Activated CD4-positive, alpha-beta T cell treated with anti-CD3 and anti-CD28 coated beads, Interleukin-2, amount 50 U/mL, for 24 hours (primary cell): ENCODE measurements around the gene NEMP1.
"Not testable (repeated sequence)": the region's sequence is repeated elsewhere in the genome, so short reads cannot be mapped to it uniquely, and the experiment has no call there.

Experiments used
- DNase-seq, 2 donors: peaks; one replicate each; pipeline ENCODE4 v3.0.0-alpha.2; 2020; ENCODE audit warnings: low read depth in 1 of 2, low spot score in 1 of 2

Gene NEMP1

DNA sequence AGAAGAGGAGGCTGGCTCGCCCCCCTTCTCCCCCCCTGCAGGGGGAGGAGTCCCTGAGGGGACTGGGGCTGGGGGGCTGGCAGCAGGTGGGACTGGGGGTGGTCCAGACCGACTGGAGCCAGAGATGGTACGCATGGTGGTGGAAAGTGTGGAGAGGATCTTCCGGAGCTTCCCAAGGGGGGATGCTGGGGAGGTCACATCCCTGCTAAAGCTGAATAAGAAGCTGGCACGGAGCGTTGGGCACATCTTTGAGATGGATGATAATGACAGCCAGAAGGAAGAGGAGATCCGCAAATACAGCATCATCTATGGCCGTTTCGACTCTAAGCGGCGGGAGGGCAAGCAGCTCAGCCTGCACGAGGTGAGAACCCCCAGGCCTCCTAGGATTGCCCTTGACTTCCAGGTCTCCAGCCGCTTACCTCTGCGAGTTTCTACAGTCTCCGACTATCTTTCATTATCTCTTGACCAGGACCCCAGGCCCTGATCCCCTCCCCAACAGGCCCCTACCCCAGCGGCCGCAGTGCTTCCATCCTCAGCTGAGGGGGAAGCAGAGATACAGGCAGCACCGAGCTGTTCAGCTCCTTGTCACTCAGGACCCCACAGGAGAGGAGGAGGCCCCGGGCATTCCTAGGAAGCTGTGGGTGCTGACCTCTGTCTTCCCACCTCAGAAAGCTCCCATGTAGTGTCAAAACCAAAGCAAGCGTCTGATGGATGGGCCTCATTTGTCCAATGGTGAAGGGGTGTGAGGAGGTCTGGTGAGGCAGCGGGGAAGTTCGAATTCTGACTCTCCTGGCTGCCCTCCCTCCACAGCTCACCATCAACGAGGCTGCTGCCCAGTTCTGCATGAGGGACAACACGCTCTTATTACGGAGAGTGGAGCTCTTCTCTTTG, 13.3 kb upstream of the NEMP1 start:
- no peak for DNase-seq

GRCh38 chr12:57090924-57091637, 12.5 kb upstream of the NEMP1 start:
- no peak for DNase-seq

DNA sequence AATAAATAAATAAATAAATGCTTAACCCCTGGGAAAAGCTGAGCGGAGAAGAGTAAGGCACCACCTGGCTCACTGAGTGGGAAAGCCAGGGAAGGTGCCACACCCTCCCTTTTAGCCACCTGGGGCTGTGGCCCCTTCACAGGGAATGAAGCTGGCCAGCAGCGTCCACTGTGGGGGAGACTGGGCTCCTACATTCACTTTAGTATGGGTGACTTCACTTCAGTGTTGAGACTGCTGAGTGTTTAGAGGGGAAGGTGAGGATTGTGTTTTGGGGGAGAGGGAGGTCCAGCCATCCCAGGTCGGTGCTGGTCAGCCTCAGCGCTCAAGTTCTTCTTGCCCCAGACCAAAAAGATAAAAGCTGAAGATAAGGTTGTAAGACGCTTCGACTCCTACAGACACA, 11.9 kb upstream of the NEMP1 start:
- DNase-seq = no peak

GRCh38 chr12:57089271-57090245, 11.0 kb upstream of the NEMP1 start:
- no peak for DNase-seq

DNA sequence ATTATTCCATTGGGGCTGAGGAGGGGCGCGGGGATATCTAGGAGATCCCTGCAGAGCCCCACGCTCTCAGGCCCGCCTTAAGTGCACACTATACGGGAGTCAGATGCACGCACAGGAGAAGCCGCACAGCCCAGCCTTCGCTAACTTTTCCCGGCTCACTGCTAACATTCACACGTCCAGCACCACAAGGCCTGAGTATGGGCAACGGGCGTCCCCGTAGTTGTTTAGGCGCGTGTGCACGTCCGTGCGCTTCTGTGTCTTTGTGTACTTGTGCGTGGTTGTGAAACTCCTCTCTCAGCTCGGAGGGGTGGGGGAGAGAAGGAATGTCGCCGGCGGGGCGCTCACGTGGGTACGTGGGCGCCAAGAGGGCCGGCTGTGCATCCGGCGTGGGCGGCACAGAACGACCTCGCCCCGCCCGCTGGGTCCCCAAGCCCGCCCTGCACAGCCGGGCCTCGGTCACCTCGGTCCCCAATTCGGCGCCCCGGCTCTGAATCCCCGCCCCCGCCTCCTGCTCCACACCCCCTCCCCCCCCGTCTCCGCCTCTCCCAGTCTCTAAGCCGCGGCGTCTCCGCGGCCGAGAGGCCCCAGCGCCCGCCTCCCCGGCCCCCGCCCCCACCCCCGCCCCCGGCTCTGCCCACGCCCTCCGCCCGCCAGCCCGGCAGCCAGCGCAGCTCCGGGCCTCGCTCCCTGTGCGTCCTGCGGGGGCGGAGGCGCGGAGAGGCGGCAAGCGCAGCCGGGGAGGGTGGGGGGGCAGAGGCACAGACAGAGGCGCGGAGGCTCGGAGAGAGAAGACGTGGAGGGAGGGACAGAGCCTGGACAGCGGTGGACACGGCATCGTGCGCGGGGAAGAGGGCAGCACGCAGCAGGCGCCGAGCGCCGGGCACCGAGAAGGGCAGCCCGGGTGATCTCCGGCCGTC, 10.0 kb upstream of the NEMP1 start, which contains the start of gene NAB2:
TSS of gene NAB2 (plus strand) at position 761 of the 917 bp plus-strand sequence. CDS start 158 bp downstream, outside the sequence.
- peak; percentile 60 to 83 for DNase-seq

GRCh38 chr12:57087691-57088353, 9.2 kb upstream of the NEMP1 start:
- DNase-seq = peak; percentile 61 to 78

GRCh38 chr12:57087010-57087690, 8.6 kb upstream of the NEMP1 start:
- peak; percentile 90 to 95 for DNase-seq

GRCh38 chr12:57086493-57087009, 8.0 kb upstream of the NEMP1 start:
- DNase-seq = no peak

DNA sequence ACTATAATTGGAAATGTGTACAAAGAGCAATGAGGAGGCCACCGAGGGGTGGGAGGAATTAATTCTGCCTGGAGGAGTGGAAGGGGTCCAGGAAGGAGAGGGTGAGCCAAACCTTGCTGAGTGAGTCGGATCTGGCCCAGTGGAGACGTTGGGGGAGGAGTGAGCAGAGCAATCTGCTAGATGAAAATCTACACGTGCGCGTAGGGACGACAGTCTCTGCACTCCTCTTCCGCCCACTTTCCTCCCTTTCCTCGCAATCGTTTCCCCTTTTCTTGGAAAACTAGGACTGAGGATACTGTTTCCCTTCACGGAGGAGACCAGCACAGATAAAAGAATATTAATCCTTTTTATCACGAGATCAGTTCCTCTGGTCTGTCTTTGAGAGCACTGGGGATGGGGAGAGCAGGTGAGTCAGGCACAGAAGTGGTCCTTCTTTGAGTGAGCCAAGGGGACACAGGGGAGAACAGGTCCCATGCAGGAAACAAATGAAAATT, 7.5 kb upstream of the NEMP1 start:
- DNase-seq = no peak

- DNase-seq = no peak
Measured at GRCh38 chr12:57080855-57081254, 2.3 kb upstream of the NEMP1 start.

DNA sequence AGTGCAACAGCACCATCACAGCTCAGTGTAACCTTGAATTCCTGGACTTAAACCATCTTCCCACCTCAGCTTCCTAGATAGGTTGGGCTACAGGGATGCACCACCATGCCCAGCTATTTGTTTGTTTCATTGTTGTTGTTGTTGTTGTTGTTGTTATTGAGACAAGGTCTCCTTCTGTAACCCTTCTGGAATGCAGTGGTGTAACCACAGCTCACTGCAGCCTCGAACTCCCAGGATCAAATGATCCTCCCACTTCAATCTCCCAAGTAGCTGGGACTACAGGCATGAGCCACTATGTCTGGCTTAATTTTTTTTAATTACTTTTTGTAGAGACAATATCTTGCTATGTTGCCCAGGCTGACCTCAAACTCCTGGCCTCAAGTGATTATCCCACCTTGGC, 1.2 kb upstream of the NEMP1 start:
- DNase-seq = no peak

DNA sequence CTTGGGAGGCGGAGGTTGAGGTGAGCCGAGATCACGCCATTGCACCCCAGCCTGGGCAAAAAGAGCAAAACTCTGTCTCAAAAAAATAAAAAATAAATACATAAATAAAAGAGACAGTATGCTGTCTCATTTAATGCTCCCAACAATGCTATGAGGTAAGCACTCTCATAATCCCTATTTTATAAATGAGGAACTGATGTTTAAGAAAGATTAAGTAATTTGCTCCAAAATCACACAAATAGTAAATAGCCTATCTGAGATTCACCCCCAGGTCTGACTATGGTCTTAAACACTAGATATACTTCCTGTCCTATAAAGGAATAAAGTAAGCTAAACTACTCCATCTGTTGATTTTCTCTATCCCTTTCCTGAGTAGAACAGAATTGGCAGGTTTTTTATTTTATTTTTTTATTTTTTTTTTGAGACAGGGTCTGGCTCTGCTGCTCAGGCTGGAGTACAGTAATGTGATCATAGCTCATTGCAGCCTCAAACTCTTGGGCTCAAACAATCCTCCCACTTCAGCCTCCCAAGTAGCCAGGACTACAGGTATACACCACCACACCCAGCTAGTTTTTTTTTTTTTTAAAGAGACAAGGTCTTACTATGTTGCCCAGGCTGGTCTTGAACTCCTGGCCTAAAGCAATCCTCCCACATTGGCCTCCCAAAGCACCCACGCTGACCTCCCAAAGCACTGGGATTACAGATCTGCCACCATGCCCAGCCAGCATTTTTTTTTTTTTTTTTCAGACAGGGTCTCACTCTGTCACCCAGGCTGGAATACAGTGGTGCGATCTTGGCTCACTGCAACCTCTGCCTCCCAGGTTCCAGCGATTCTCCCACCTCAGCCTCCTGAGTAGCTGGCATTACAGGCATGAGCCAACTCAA, 4.8 kb downstream of the NEMP1 start:
- DNase-seq = not testable (repeated sequence)

DNA sequence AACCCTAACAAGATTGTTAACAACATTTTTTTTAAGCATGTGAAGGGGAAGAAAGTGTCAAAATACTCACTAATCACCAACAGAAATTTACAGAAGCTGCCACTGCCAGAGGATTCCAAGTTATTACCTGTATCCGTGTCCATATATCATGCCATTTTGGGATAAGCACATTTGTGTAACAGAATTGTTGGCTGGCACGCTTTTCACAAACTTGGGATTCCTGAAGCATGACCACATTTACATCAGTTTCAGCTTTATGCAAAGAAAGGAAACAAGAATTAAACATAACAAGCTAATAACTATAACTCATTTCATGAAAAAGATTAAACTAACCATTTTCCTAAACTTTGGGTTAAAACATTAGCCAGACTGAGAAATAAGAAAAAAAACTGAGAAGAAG, 5.9 kb downstream of the NEMP1 start:
- no peak for DNase-seq

GRCh38 chr12:57069523-57069922, 9.1 kb downstream of the NEMP1 start:
- DNase-seq = peak in 1 of 2 donors; percentile 26

DNA sequence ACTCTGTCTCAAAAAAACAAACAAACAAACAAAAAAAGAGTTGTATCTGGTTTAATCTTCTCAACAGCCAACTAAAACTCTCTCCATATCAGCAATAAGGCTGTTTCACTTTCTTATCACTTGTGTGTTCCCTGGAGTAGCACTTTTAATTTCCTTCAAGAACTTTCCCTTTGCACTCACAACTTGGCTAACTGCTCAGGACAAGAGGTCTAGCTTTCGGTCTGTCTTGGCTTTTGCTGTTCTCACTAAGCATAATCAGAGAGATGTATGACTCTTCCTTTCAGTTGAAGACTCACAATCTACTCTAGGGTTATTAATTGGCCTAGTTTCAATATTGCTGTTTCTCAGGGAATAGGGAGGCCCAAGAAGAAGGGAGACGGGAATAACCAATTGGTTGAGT, 12.3 kb downstream of the NEMP1 start:
- no peak for DNase-seq

DNA sequence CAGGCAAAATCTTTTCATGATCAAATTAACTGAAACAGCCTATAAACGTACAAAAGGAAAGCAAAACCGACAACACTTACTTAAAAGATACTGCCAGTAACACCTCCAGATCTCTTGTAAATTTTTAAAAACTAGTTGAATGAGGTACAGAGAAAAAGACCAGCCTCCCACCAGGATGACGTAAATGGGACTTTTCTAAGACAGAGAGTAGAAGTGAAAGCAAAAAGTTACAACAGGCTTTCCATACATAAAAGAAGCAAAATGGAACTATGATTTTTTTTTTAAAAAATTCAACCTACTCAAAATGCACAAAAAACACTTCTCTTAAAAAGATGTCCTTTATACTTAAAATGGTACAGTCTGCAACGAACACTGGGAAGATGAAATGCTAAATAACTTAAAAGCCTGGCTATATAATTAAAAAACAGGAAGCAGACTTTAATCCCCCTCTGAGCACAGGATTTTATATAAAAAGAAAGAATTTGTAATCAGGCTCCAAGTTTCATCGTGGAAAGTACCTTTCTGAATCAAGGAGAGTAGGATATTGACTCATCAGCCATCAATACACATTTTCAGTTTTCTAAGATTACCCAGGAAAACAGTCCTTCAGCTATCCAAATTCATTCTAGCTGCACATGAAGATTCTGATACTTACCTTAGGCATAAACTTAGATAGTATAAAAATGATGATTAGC, 14.5 kb downstream of the NEMP1 start:
- peak in 1 of 2 donors; percentile 67 for DNase-seq

DNA sequence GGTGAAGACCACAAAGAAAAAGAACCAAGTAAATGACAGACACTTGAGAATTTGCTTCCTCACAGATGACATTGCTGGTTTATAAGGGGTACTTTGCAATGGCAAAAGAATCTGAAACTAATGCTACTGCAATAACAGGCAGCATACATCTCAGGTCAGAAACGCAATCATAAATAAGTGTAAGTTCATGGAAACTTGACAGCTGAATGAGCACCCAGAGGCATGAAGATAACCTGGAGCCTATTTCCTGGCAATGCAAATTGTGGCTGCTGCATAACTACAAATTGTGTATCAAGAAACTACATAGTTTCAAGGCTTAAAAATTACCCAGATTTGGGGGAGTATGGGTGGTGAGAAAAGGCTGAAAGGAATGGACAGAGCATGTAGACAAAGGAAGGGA, 20.1 kb downstream of the NEMP1 start:
- no peak for DNase-seq
